ENCODE measurements around the gene FMO2. TPM values are rescaled to one million over a fixed set of nuclear protein-coding genes. Genes with fewer than 3 reads are reported as not detected.

The FMO2 gene
- polyA plus RNA-seq, 3 donors, result not detected

- no peak overlapping the region for H3K4me2 ChIP-seq (replicated peaks; ENCODE audit: extremely low read depth, low read length, poor library complexity, severe bottlenecking)
- no peaks in the 10 kb centered on the region for H3K36me3 ChIP-seq (replicated peaks in 1 of 2; ENCODE audit: control insufficient read depth in 1 of 2, insufficient read depth in 2 of 2, low read length in 2 of 2)
- TF ChIP-seq, protein P1, sequence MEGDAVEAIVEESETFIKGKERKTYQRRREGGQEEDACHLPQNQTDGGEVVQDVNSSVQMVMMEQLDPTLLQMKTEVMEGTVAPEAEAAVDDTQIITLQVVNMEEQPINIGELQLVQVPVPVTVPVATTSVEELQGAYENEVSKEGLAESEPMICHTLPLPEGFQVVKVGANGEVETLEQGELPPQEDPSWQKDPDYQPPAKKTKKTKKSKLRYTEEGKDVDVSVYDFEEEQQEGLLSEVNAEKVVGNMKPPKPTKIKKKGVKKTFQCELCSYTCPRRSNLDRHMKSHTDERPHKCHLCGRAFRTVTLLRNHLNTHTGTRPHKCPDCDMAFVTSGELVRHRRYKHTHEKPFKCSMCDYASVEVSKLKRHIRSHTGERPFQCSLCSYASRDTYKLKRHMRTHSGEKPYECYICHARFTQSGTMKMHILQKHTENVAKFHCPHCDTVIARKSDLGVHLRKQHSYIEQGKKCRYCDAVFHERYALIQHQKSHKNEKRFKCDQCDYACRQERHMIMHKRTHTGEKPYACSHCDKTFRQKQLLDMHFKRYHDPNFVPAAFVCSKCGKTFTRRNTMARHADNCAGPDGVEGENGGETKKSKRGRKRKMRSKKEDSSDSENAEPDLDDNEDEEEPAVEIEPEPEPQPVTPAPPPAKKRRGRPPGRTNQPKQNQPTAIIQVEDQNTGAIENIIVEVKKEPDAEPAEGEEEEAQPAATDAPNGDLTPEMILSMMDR (IDR thresholded peaks at IDR 0.05), result no peak
- H3K27me3 ChIP-seq (ENCODE audit: control insufficient read depth in 2 of 2, insufficient read depth in 2 of 2, low read length in 2 of 2), result no peaks in the 10 kb centered on the region
- no peak for DNase-seq
- H3K27me3 Mint-ChIP-seq (ENCODE audit: low read depth in 3 of 3), result peaks cover 1 to 5% (median 1%) of the 10 kb centered on the region in 3 donors
- H3K9me3 Mint-ChIP-seq, result peaks cover 0 to 7% (median 3%) of the 10 kb centered on the region in 7 donors
- H3K36me3 Mint-ChIP-seq, result no peaks in the 10 kb centered on the region
- intact Hi-C loops (cut with micrococcal nuclease), result no loop called here
- no peaks in the 10 kb centered on the region for H3K4me1 Mint-ChIP-seq
- no peaks in the 10 kb centered on the region for H4K20me1 ChIP-seq (ENCODE audit: insufficient read depth, low read length)
- no peak overlapping the region for H3K27ac ChIP-seq (ENCODE audit: low read depth in 1 of 2, low read length in 2 of 2)
- no peak overlapping the region for H3K4me3 Mint-ChIP-seq
- no peak overlapping the region for H3K27ac Mint-ChIP-seq
- H3K9me3 ChIP-seq (replicated peaks in 1 of 2; ENCODE audit: control insufficient read depth in 1 of 2, insufficient read depth in 1 of 2, low read length in 2 of 2), result no peaks in the 10 kb centered on the region
- H2AFZ ChIP-seq (ENCODE audit: insufficient read depth, low read depth, low read length, poor library complexity, severe bottlenecking), result no peak overlapping the region
- H3K4me3 ChIP-seq (replicated peaks in 1 of 3; ENCODE audit: low read depth in 2 of 3, low read length in 3 of 3), result no peak overlapping the region
- no peaks in the 10 kb centered on the region for H3K4me1 ChIP-seq (ENCODE audit: control insufficient read depth in 1 of 2, insufficient read depth in 2 of 2, low read length in 2 of 2)
- no peak overlapping the region for H3K9ac ChIP-seq (ENCODE audit: insufficient read depth, low read length, poor library complexity, severe bottlenecking)
- H3K79me2 ChIP-seq (ENCODE audit: insufficient read depth, low read length), result no peaks in the 10 kb centered on the region
Observed at GRCh38 chr1:171161431-171161830, 23.7 kb upstream of the FMO2 start.

DNA sequence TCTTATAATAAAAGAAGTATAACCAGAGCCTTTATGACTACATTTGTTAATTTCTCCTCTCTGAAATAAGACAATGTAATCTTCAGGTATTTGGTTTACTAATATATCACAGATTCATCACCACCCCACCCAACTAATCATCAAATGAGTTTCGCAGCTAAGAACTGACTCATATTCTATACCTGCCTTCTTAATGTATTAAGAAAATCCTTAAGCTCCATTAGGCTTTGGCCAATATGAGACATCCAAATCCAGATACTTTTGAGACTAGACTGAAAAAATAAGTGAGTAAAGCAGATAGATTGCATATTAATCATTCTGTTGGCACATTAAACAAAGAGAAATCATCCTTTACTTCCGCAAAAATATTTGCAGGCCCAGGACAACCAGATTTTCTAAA is 18.7 kb upstream of the FMO2 start:
- Mint-ChIP-seq H3K36me3 (no peaks in the 10 kb centered on the region), H3K27me3 (ENCODE audit: low read depth in 3 of 3) (peaks cover 0 to 1% (median under 1%) of the 10 kb centered on the region in 3 donors), H3K27ac (no peak overlapping the region), H3K4me3 (no peak overlapping the region), H3K4me1 (no peaks in the 10 kb centered on the region), H3K9me3 (peaks cover 2 to 11% (median 6%) of the 10 kb centered on the region in 7 donors)
- Histone ChIP-seq H3K9me3 (replicated peaks in 1 of 2; ENCODE audit: control insufficient read depth in 1 of 2, insufficient read depth in 1 of 2, low read length in 2 of 2) (peaks cover 0 to 4% of the 10 kb centered on the region in 2 donors), H3K27me3 (ENCODE audit: control insufficient read depth in 2 of 2, insufficient read depth in 2 of 2, low read length in 2 of 2) (no peaks in the 10 kb centered on the region), H3K36me3 (replicated peaks in 1 of 2; ENCODE audit: control insufficient read depth in 1 of 2, insufficient read depth in 2 of 2, low read length in 2 of 2) (no peaks in the 10 kb centered on the region), H4K20me1 (ENCODE audit: insufficient read depth, low read length) (no peaks in the 10 kb centered on the region), H3K79me2 (ENCODE audit: insufficient read depth, low read length) (no peaks in the 10 kb centered on the region), H3K9ac (ENCODE audit: insufficient read depth, low read length, poor library complexity, severe bottlenecking) (no peak overlapping the region), H3K4me3 (replicated peaks in 1 of 3; ENCODE audit: low read depth in 2 of 3, low read length in 3 of 3) (no peak overlapping the region), H2AFZ (ENCODE audit: insufficient read depth, low read depth, low read length, poor library complexity, severe bottlenecking) (no peak overlapping the region), H3K4me1 (ENCODE audit: control insufficient read depth in 1 of 2, insufficient read depth in 2 of 2, low read length in 2 of 2) (no peaks in the 10 kb centered on the region), H3K27ac (ENCODE audit: low read depth in 1 of 2, low read length in 2 of 2) (no peak overlapping the region), H3K4me2 (replicated peaks; ENCODE audit: extremely low read depth, low read length, poor library complexity, severe bottlenecking) (no peak overlapping the region)
- no peak for DNase-seq
- WGBS (ENCODE audit: insufficient coverage), result no CpG with 5 or more reads among the region's 2 CpGs
- intact Hi-C loops (cut with micrococcal nuclease), result no loop called here
- TF ChIP-seq, protein P1 (IDR thresholded peaks at IDR 0.05), result no peak
